Cardiac muscle cell (in vitro differentiated cells and primary cell): ENCODE results near the gene ACTN1. TPM values are rescaled to one million over a fixed set of nuclear protein-coding genes. Genes with fewer than 3 reads are reported as not detected.

Experiments
- DNase-seq, 2 donors: peaks; one replicate each; pipeline versions ENCODE4 v3.0.0 to v3.0.0-alpha.2; 2010 to 2017; ENCODE audit warnings: low read depth in 1 of 2, low spot score in 1 of 2
- H3K27ac ChIP-seq: fragments of 200-600 bp; sonication (generic); 2 replicates; pipeline ENCODE4 v1.5.1; 2016
- H3K27me3 ChIP-seq: fragments of 200-600 bp; sonication (generic); 2 replicates; pipeline ENCODE4 v1.6.0; 2016; ENCODE audit warnings: control low read depth
- H3K36me3 ChIP-seq: fragments of 200-600 bp; sonication (generic); 2 replicates; pipeline ENCODE4 v1.5.1; 2016; ENCODE audit warnings: control low read depth
- H3K4me1 ChIP-seq: fragments of 200-600 bp; sonication (generic); 2 replicates; pipeline ENCODE4 v1.8.1; 2017; ENCODE audit warnings: low read depth, mild to moderate bottlenecking, mixed run types
- H3K4me3 ChIP-seq: fragments of 200-600 bp; sonication (generic); 2 replicates; pipeline ENCODE4 v1.5.1; 2016; ENCODE audit warnings: mild to moderate bottlenecking
- H3K9me3 ChIP-seq: fragments of 200-600 bp; sonication (generic); 2 replicates; pipeline ENCODE4 v1.5.1; 2017; ENCODE audit warnings: low read depth, mild to moderate bottlenecking, control low read depth
- CTCF ChIP-seq: IDR thresholded peaks from 2 replicates; pipeline ENCODE4 v1.5.1; 2012; ENCODE audit warnings: low read depth, mild to moderate bottlenecking, low read length
- polyA plus RNA-seq: library from polyadenylated mRNA; unstranded; fragments of >200 nt; fragmentation: Nextera tagmentation; extraction: Ambion mirVana; gene quantifications from 2 replicates; pipeline ENCODE4 v1.2.1, GENCODE V29; 2016
- total RNA-seq: library from RNA; depleted of rRNA; stranded (reverse); fragments of >200 nt; gene quantifications from 2 replicates; pipeline ENCODE4 v1.2.3, GENCODE V29; 2016

Gene ACTN1
- total and polyA plus RNA-seq, 2 experiments from 2014 or later, result 167 to 202 TPM

DNA sequence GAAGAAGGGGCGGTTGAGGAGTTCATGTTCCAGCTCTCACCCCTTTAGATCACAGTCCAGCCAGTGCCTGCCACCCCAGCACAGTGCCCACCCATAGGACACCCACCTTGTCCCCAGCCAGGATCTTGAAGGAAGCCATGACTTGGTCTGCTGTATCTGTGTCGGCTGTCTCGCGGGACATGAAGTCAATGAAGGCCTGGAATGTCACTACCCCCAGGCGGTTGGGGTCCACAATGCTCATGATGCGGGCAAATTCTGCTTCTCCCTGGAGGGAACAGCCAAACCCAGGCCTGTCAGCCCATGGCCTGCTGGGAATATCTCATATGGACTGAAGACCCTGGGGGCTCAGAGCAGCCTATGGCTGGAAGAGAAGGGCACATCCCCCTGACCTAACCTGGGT lies 102.1 kb downstream of the ACTN1 start:
- H3K9me3 ChIP-seq, result no peaks in the 10 kb centered on the region
- TF ChIP-seq CTCF, result no peak
- H3K4me3 ChIP-seq, result no peak overlapping the region
- no peak for DNase-seq
- H3K27me3 ChIP-seq, result no peaks in the 10 kb centered on the region
- no peaks in the 10 kb centered on the region for H3K4me1 ChIP-seq
- no peak overlapping the region for H3K27ac ChIP-seq
- H3K36me3 ChIP-seq, result peaks cover 59% of the 10 kb centered on the region

DNA sequence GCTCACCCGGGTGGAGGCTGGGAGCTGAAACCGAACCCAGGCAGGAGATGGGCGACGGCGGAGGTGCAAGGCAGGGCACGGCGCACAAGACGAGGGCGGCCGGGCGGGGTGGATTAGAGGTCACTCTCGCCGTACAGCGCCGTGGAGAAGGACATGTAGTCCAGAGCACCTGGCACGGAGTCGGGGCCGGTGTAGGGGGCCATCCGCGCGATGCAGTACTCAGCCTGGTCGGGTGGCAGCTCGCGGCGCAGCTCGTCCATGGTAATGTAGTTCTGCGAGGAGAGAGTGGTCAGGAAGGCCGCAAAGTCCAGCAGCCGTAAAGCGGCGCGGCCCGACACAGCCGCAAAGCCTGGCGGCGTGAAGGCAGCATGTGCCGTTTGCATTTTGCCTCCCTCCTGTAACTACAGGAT lies 104.4 kb downstream of the ACTN1 start:
- peaks cover 46% of the 10 kb centered on the region for H3K36me3 ChIP-seq
- no peak for TF ChIP-seq CTCF
- no peaks in the 10 kb centered on the region for H3K4me1 ChIP-seq
- H3K4me3 ChIP-seq, result no peak overlapping the region
- no peak for DNase-seq
- H3K27me3 ChIP-seq, result no peaks in the 10 kb centered on the region
- H3K9me3 ChIP-seq, result no peaks in the 10 kb centered on the region
- H3K27ac ChIP-seq, result no peak overlapping the region

DNA sequence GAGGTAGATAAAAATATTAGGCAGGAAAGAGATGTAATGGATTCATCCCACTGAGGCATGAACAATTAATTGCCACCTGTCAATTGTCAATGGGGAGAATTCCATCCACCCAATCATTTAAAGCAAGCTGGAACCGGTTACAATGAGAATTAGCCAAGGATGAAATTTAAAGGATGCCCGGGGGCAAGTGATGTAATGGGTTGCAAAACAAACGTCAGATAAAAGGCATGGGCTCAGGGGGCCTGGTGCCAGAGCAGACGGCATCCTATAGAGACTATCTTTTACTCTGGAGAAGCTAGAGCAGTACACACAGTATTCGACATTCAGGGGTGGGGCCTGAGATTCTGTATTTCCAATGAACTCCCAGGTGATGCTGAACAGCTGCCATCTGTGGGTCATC lies 105.7 kb downstream of the ACTN1 start:
- DNase-seq, result no peak
- Histone ChIP-seq H3K36me3 (peaks cover 39% of the 10 kb centered on the region), H3K4me3 (no peak overlapping the region), H3K9me3 (no peaks in the 10 kb centered on the region), H3K27me3 (no peaks in the 10 kb centered on the region), H3K4me1 (no peaks in the 10 kb centered on the region), H3K27ac (no peak overlapping the region)
- TF ChIP-seq CTCF, result no peak

- Histone ChIP-seq H3K27me3 (no peaks in the 10 kb centered on the region), H3K27ac (no peak overlapping the region), H3K9me3 (no peaks in the 10 kb centered on the region), H3K36me3 (peaks cover 22% of the 10 kb centered on the region), H3K4me1 (no peaks in the 10 kb centered on the region), H3K4me3 (no peak overlapping the region)
- DNase-seq, result no peak
- no peak for TF ChIP-seq CTCF
Measured at GRCh38 chr14:68871392-68871791, 107.7 kb downstream of the ACTN1 start.

DNA sequence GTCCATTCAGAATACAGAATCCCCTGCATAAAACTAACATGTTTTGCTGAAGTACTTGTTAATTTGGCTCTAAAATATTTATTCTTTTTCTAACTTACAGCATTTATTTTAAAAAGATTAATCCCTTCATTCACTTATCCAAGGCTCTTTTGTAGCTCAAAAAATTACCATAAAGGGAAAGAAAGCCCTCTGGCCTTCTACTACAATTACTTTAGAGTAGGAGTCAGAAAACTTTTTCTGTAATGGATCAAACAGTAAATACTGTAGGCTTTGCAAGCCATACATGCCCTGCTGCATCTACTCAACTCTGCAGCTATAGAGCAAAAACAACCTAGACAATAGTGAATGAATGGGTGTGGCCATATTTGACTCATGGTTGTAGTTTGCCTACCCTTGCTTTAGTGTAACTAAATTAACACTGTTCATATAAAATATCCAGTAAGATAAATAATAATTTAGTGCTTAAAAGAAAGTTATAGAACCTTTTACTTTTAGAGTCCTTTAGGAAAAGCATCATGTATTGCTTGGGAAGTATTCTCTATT lies 112.0 kb downstream of the ACTN1 start:
- H3K36me3 ChIP-seq, result peaks cover 4% of the 10 kb centered on the region
- TF ChIP-seq CTCF, result no peak
- no peaks in the 10 kb centered on the region for H3K9me3 ChIP-seq
- H3K27ac ChIP-seq, result no peak overlapping the region
- no peak overlapping the region for H3K4me3 ChIP-seq
- H3K4me1 ChIP-seq, result no peaks in the 10 kb centered on the region
- DNase-seq, result no peak
- H3K27me3 ChIP-seq, result no peaks in the 10 kb centered on the region

GRCh38 chr14:68865542-68865941 lies 113.6 kb downstream of the ACTN1 start:
- no peaks in the 10 kb centered on the region for H3K36me3 ChIP-seq
- no peak overlapping the region for H3K4me3 ChIP-seq
- H3K9me3 ChIP-seq, result no peaks in the 10 kb centered on the region
- no peaks in the 10 kb centered on the region for H3K27me3 ChIP-seq
- DNase-seq, result no peak
- no peak overlapping the region for H3K27ac ChIP-seq
- no peaks in the 10 kb centered on the region for H3K4me1 ChIP-seq
- no peak for TF ChIP-seq CTCF
